ENCODE data around the gene CGNL1.

The CGNL1 gene

GRCh38 chr15:57375827-57376695, at the start of gene CGNL1:
CGNL1 (plus strand) TSS chr15:57376505; CDS start chr15:57438000, 61,495 bp downstream.
- DNase-seq = no peak

GRCh38 chr15:57327985-57328471, 48.3 kb upstream of the CGNL1 start:
- DNase-seq = no peak

GRCh38 chr15:57328479-57328878, 47.8 kb upstream of the CGNL1 start:
- DNase-seq = no peak

GRCh38 chr15:57328897-57329296, 47.4 kb upstream of the CGNL1 start:
- DNase-seq = no peak

GRCh38 chr15:57329582-57330367, 46.5 kb upstream of the CGNL1 start:
- no peak for DNase-seq

- DNase-seq = no peak
Observed at GRCh38 chr15:57330619-57331340, 45.5 kb upstream of the CGNL1 start.

GRCh38 chr15:57332326-57332725, 44.0 kb upstream of the CGNL1 start:
- DNase-seq = no peak

- DNase-seq = no peak
Observed at GRCh38 chr15:57333487-57333886, 42.8 kb upstream of the CGNL1 start.

- no peak for DNase-seq
Observed at GRCh38 chr15:57334257-57334656, 42.0 kb upstream of the CGNL1 start.

- no peak for DNase-seq
Observed at GRCh38 chr15:57335293-57335715, 41.0 kb upstream of the CGNL1 start.

- DNase-seq = no peak
Observed at GRCh38 chr15:57335719-57336118, 40.6 kb upstream of the CGNL1 start.

GRCh38 chr15:57337868-57338411, 38.4 kb upstream of the CGNL1 start:
- no peak for DNase-seq

- DNase-seq = no peak
Observed at GRCh38 chr15:57339321-57339720, 37.0 kb upstream of the CGNL1 start.

- DNase-seq = peak; percentile 44
Observed at GRCh38 chr15:57340682-57341259, 35.5 kb upstream of the CGNL1 start.

GRCh38 chr15:57343048-57343447, 33.3 kb upstream of the CGNL1 start:
- no peak for DNase-seq

- DNase-seq = no peak
Observed at GRCh38 chr15:57343498-57343897, 32.8 kb upstream of the CGNL1 start.

GRCh38 chr15:57344282-57344681, 32.0 kb upstream of the CGNL1 start:
- no peak for DNase-seq

GRCh38 chr15:57345584-57345983, 30.7 kb upstream of the CGNL1 start:
- DNase-seq = no peak

- DNase-seq = no peak
Observed at GRCh38 chr15:57348081-57348480, 28.2 kb upstream of the CGNL1 start.

- DNase-seq = no peak
Observed at GRCh38 chr15:57352535-57353316, 23.6 kb upstream of the CGNL1 start.

GRCh38 chr15:57353317-57353804, 22.9 kb upstream of the CGNL1 start:
- no peak for DNase-seq

Data from NCI-H526 treated with DMSO at 0.1 percent for 48 hours (cell line).